Right cardiac atrium (tissue), 5 donors: ENCODE measurements around the gene CCDC33. TPM values are rescaled to one million over a fixed set of nuclear protein-coding genes. Genes with fewer than 3 reads are reported as not detected.
A peak's percentile ranks its signal among the peaks of the same experiment; 100 is the strongest.

ENCODE experiments used
- ATAC-seq, 2 donors: fragments of 200-7000 bp; cut with Tn5 transposase; one replicate each; pipeline versions ENCODE4 v1.8.0 to v1.9.1; 2020; ENCODE audit warnings: moderate library complexity in 2 of 2, mild to moderate bottlenecking in 1 of 2
- DNase-seq, 3 donors: peaks; one replicate each; pipeline ENCODE4 v3.0.0-alpha.2; 2020
- H3K27ac ChIP-seq: one replicate; pipeline ENCODE4 v1.5.1; 2013; ENCODE audit warnings: mild to moderate bottlenecking, low read length, control low read depth, moderate library complexity
- H3K27me3 ChIP-seq: one replicate; pipeline ENCODE4 v1.6.1; 2013; ENCODE audit not compliant: control insufficient read depth, insufficient read depth
- H3K4me1 ChIP-seq: one replicate; pipeline ENCODE4 v1.6.1; 2013; ENCODE audit warnings: low read length; ENCODE audit not compliant: control insufficient read depth, insufficient read depth
- H3K4me3 ChIP-seq: one replicate; pipeline ENCODE4 v1.5.1; 2013; ENCODE audit warnings: low read length, control low read depth
- H3K9me3 ChIP-seq: one replicate; pipeline ENCODE4 v1.6.1; 2013; ENCODE audit warnings: low read length; ENCODE audit not compliant: control insufficient read depth
- WGBS: extraction: QIAGEN DNeasy Blood & Tissue Kit; methylation state at CpG from one replicate; pipeline ENCODE4 v1.1.7; 2013; 5-methylcytosine and 5-hydroxymethylcytosine counted together
- intact Hi-C, 4 donors: fragments of 100-400 bp; cut with DNase I; formaldehyde crosslinking; loops; one replicate each; pipeline versions ENCODE4 v1.11.0 to v1.14.0; 2022 to 2023
- polyA plus RNA-seq: library from polyadenylated mRNA; stranded (reverse); fragments of 200-250 nt; gene quantifications from one replicate; pipeline ENCODE4 v1.2.3, GENCODE V29; 2013
- total RNA-seq, 4 donors: library from RNA; stranded (reverse); fragmentation: NEBNext Ultra II Directional; extraction: Animal tissue kit (Norgen Biotek cat#: 25700); gene quantifications; one replicate each; pipeline ENCODE4 v1.2.1, GENCODE V29; 2021
- donor health status: healthy with polysubstance abuse.
- donor health status: DM: no; HTN: yes; CAD: no.
- donor health status: DM: no; HTN: no; CAD: no.
- donor health status: DM: no; HTN: yes; CAD: no; lungs with severe emphysema.
- donor health status: DM: yes; HTN: yes; CAD: no.

The CCDC33 gene
- total and polyA plus RNA-seq, 5 donors: 0.07 TPM; not detected in 4

DNA sequence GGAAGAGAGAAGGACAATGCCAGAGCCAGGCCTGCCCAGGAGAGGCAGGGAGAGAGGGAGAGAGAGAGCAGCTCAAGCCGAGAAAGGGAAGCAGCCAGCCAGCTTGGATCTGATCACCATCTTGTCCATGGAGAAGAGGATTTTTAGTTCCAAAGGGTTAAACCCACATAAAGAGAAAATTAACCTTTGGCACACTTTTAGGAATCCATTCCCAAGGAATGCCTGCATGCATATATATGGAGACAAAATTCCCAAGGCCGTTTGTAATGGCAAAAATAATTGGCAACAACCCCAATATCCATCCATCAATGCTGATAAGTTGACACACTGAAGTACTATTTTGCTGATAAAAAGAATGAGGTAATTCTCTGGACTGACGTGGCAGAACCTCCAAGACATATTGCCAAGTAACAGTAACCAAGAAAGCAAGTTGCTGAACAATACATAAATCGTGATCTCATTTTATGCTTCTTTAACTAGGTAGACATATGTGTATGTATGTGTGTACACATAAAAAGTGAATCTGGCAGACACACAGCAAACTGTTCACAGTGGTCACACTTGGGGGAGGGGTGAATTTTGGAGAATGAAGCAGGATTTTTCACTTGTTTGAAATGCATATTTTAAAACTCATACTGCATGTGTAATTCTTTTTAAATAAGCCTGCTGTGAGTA is 26.0 kb upstream of the CCDC33 start:
- DNase-seq (peak in 1 of 3 donors; percentile 58), ATAC-seq (peak; percentile 14 to 51)
- no peak overlapping the region for H3K4me3 ChIP-seq
- peaks cover 4% of the 10 kb centered on the region for H3K4me1 ChIP-seq
- no peaks in the 10 kb centered on the region for H3K27me3 ChIP-seq
- no peak overlapping the region for H3K27ac ChIP-seq
- intact Hi-C loops: no loop called here
- whole genome bisulfite sequencing: 21% methylated on average over 4 of the region's 4 CpGs
- no peaks in the 10 kb centered on the region for H3K9me3 ChIP-seq

GRCh38 chr15:74210729-74211128 is 25.4 kb upstream of the CCDC33 start:
- H3K27ac ChIP-seq: no peak overlapping the region
- H3K4me3 ChIP-seq: no peak overlapping the region
- ATAC-seq (no peak), DNase-seq (no peak)
- H3K4me1 ChIP-seq: peaks cover 4% of the 10 kb centered on the region
- intact Hi-C loops: no loop called here
- no peaks in the 10 kb centered on the region for H3K9me3 ChIP-seq
- H3K27me3 ChIP-seq: no peaks in the 10 kb centered on the region

GRCh38 chr15:74211656-74212055 is 24.5 kb upstream of the CCDC33 start:
- H3K27ac ChIP-seq: no peak overlapping the region
- ATAC-seq: no peak
- H3K4me1 ChIP-seq: peaks cover 4% of the 10 kb centered on the region
- no peak for DNase-seq
- H3K4me3 ChIP-seq: no peak overlapping the region
- 96% methylated on average over 1 of the region's 1 CpG for WGBS
- H3K27me3 ChIP-seq: no peaks in the 10 kb centered on the region
- intact Hi-C loops: no loop called here
- no peaks in the 10 kb centered on the region for H3K9me3 ChIP-seq

- 87% methylated on average over 9 of the region's 9 CpGs for WGBS
Measured at GRCh38 chr15:74212494-74212893, 23.6 kb upstream of the CCDC33 start.

GRCh38 chr15:74213858-74214284 is 22.3 kb upstream of the CCDC33 start:
- 46% methylated on average over 7 of the region's 7 CpGs for WGBS
- H3K4me1 ChIP-seq: peaks cover 4% of the 10 kb centered on the region
- no peaks in the 10 kb centered on the region for H3K9me3 ChIP-seq
- intact Hi-C loops: no loop called here
- no peak overlapping the region for H3K4me3 ChIP-seq
- no peak overlapping the region for H3K27ac ChIP-seq
- ATAC-seq (no peak), DNase-seq (peak in 1 of 3 donors; percentile 42)
- no peaks in the 10 kb centered on the region for H3K27me3 ChIP-seq

More at GRCh38 chr15:74212494-74212893, 23.6 kb upstream of the CCDC33 start:
- intact Hi-C loops: no loop called here
- H3K4me1 ChIP-seq: peaks cover 4% of the 10 kb centered on the region
- no peak overlapping the region for H3K4me3 ChIP-seq
- H3K9me3 ChIP-seq: no peaks in the 10 kb centered on the region
- DNase-seq (peak in 1 of 3 donors; percentile 18), ATAC-seq (no peak)
- H3K27ac ChIP-seq: no peak overlapping the region
- no peaks in the 10 kb centered on the region for H3K27me3 ChIP-seq

GRCh38 chr15:74214324-74215021 is 21.7 kb upstream of the CCDC33 start:
- DNase-seq: no peak
- H3K27ac ChIP-seq: no peak overlapping the region

GRCh38 chr15:74215958-74216357 is 20.2 kb upstream of the CCDC33 start:
- no peaks in the 10 kb centered on the region for H3K27me3 ChIP-seq
- ATAC-seq: no peak
- 89% methylated on average over 8 of the region's 8 CpGs for WGBS

More at GRCh38 chr15:74214324-74215021, 21.7 kb upstream of the CCDC33 start:
- Histone ChIP-seq H3K9me3 (no peaks in the 10 kb centered on the region), H3K27me3 (no peaks in the 10 kb centered on the region), H3K4me1 (peaks cover 4% of the 10 kb centered on the region), H3K4me3 (no peak overlapping the region)
- 71% methylated on average over 6 of the region's 6 CpGs for WGBS
- ATAC-seq: no peak
- intact Hi-C loops: no loop called here

GRCh38 chr15:74216949-74217348 is 19.2 kb upstream of the CCDC33 start:
- intact Hi-C loops: no loop called here
- H3K4me3 ChIP-seq: no peak overlapping the region
- WGBS: 88% methylated on average over 3 of the region's 3 CpGs

More at GRCh38 chr15:74215958-74216357, 20.2 kb upstream of the CCDC33 start:
- Histone ChIP-seq H3K27ac (no peak overlapping the region), H3K4me1 (peaks cover 4% of the 10 kb centered on the region), H3K9me3 (no peaks in the 10 kb centered on the region), H3K4me3 (no peak overlapping the region)
- no peak for DNase-seq
- intact Hi-C loops: no loop called here

GRCh38 chr15:74217907-74218885 is 17.9 kb upstream of the CCDC33 start:
- DNase-seq: peak in 1 of 3 donors; percentile 39
- Histone ChIP-seq H3K9me3 (no peaks in the 10 kb centered on the region), H3K4me1 (peaks cover 4% of the 10 kb centered on the region), H3K4me3 (no peak overlapping the region), H3K27me3 (no peaks in the 10 kb centered on the region), H3K27ac (no peak overlapping the region)
- WGBS: 95% methylated on average over 16 of the region's 16 CpGs
- intact Hi-C loops: no loop called here
- peak in 1 of 2 donors; percentile 9 for ATAC-seq

More at GRCh38 chr15:74216949-74217348, 19.2 kb upstream of the CCDC33 start:
- H3K4me1 ChIP-seq: peaks cover 4% of the 10 kb centered on the region
- no peak for DNase-seq
- no peak for ATAC-seq
- no peaks in the 10 kb centered on the region for H3K27me3 ChIP-seq
- no peaks in the 10 kb centered on the region for H3K9me3 ChIP-seq
- H3K27ac ChIP-seq: no peak overlapping the region

GRCh38 chr15:74220475-74221248 is 15.5 kb upstream of the CCDC33 start:
- no peak overlapping the region for H3K27ac ChIP-seq
- no peaks in the 10 kb centered on the region for H3K27me3 ChIP-seq

More at GRCh38 chr15:74220475-74221248, 15.5 kb upstream of the CCDC33 start:
- 53% methylated on average over 11 of the region's 11 CpGs for WGBS
- no peaks in the 10 kb centered on the region for H3K9me3 ChIP-seq
- no peak overlapping the region for H3K4me3 ChIP-seq
- DNase-seq (peak in 1 of 3 donors; percentile 8), ATAC-seq (no peak)
- intact Hi-C loops: no loop called here
- no peaks in the 10 kb centered on the region for H3K4me1 ChIP-seq
